Osteocyte (in vitro differentiated cells): Measurements from ENCODE around the gene MEX3B. TPM values are rescaled to one million over a fixed set of nuclear protein-coding genes. Genes with fewer than 3 reads are reported as not detected.

Experiments
- DNase-seq: peaks from one replicate; pipeline ENCODE4 v3.0.0; 2021; ENCODE audit warnings: mixed read lengths; ENCODE audit not compliant: unreplicated experiment; ENCODE audit errors: extremely low spot score
- H3K27ac Mint-ChIP-seq: one replicate; pipeline ENCODE4 v1.8.0; 2021; ENCODE audit warnings: mild to moderate bottlenecking, mixed read lengths; ENCODE audit not compliant: unreplicated experiment
- H3K27me3 Mint-ChIP-seq: one replicate; pipeline ENCODE4 v1.8.0; 2021; ENCODE audit warnings: mixed read lengths; ENCODE audit not compliant: unreplicated experiment
- H3K36me3 Mint-ChIP-seq: one replicate; pipeline ENCODE4 v1.8.0; 2021; ENCODE audit warnings: mixed read lengths; ENCODE audit not compliant: unreplicated experiment
- H3K4me1 Mint-ChIP-seq: one replicate; pipeline ENCODE4 v1.8.0; 2021; ENCODE audit warnings: mixed read lengths; ENCODE audit not compliant: unreplicated experiment
- H3K4me3 Mint-ChIP-seq: one replicate; pipeline ENCODE4 v1.8.0; 2021; ENCODE audit warnings: mild to moderate bottlenecking, moderate library complexity, mixed read lengths; ENCODE audit not compliant: unreplicated experiment
- H3K9me3 Mint-ChIP-seq: one replicate; pipeline ENCODE4 v1.8.0; 2021; ENCODE audit warnings: mixed read lengths; ENCODE audit not compliant: unreplicated experiment
- total RNA-seq: library from RNA; stranded (reverse); gene quantifications from 2 replicates; pipeline ENCODE4 v1.2.1, GENCODE V29; 2021
- TF ChIP-seq, protein P1 (sequence below): fragments of 200-600 bp; sonication (generic); IDR thresholded peaks from 2 replicates; pipeline ENCODE4 v1.5.0; 2021; ENCODE audit warnings: antibody characterized with exemption, mild to moderate bottlenecking, moderate library complexity

Gene MEX3B
- total RNA-seq, 1 donor from 2014 or later = 22.7 TPM

DNA sequence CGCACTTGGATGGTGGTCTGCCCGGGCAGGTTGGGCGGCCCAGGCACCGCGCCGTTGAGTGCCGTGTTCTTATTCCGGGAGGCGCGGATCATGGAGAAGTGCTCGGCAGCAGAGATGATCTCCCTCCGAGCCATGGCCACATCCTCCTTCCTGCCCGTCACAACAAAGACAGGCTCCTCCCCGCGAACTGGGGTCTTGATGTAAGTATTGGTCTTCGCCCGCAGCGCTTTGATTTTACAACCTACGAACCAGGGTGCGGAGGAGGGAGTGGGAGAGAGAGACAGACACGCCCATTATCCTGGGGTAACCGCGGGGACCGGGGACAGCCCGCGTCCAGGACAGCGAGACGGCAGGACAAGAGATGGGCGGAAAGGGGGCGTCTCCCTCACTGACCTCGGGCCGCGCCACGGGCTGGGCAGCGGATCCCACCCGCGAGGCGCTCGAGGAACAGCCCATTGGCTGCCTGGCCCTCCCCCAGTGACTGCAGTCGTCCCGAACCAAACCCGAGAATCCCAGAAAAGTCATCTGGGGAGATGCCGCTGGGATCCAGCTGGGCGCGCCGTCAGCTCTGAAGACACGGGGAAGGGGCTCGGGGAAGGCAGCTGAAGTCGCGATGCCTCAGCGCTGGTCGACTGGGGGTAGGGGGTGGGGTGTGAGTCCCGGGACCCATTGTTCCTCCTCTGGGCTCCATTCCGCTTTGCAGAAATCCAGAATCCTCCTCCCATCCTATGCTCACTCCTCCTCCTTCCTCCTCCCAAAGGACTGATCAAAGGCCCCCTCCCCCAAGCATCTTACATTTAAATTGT is 1.2 kb downstream of the MEX3B start:
- TF ChIP-seq, protein P1, sequence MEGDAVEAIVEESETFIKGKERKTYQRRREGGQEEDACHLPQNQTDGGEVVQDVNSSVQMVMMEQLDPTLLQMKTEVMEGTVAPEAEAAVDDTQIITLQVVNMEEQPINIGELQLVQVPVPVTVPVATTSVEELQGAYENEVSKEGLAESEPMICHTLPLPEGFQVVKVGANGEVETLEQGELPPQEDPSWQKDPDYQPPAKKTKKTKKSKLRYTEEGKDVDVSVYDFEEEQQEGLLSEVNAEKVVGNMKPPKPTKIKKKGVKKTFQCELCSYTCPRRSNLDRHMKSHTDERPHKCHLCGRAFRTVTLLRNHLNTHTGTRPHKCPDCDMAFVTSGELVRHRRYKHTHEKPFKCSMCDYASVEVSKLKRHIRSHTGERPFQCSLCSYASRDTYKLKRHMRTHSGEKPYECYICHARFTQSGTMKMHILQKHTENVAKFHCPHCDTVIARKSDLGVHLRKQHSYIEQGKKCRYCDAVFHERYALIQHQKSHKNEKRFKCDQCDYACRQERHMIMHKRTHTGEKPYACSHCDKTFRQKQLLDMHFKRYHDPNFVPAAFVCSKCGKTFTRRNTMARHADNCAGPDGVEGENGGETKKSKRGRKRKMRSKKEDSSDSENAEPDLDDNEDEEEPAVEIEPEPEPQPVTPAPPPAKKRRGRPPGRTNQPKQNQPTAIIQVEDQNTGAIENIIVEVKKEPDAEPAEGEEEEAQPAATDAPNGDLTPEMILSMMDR = no peak
- no peaks in the 10 kb centered on the region for H3K9me3 Mint-ChIP-seq
- DNase-seq = peak; percentile 88
- H3K27ac Mint-ChIP-seq = peak overlapping the region; percentile 93
- no peaks in the 10 kb centered on the region for H3K27me3 Mint-ChIP-seq
- H3K4me1 Mint-ChIP-seq = peaks cover 37% of the 10 kb centered on the region
- H3K4me3 Mint-ChIP-seq = peak overlapping the region; percentile 96
- peaks cover 13% of the 10 kb centered on the region for H3K36me3 Mint-ChIP-seq

DNA sequence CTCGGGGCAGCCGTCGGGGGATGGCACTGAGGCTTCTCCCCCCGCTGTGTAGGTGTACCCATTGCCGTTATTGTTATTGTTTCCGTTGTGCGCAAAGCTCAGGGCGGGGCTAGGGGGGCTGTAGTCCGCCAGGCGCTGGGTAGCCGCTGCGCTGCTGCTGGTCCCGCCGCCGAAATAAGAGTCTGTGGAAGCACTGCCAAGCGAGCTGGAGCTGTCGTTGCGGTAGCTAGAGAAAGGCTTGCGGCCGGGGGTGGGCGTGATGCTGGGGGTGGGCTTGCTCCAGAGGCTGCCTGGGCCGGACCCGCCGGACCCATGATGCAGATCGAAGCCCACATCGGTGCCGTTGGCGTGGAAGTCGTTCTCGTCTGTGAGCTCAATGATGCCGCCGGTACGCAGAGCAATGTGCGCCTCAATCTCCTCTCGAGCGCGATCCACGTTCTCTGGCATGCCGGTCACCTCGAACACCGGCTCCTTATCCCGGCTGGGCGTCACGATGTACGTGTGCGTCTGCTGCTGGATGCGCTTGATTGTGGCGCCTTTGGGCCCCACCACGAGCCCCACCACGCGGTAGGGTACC is 1.9 kb downstream of the MEX3B start:
- Mint-ChIP-seq H3K4me1 (peaks cover 37% of the 10 kb centered on the region), H3K4me3 (peak overlapping the region; percentile 96), H3K36me3 (peaks cover 13% of the 10 kb centered on the region), H3K27ac (peak overlapping the region; percentile 93), H3K27me3 (no peaks in the 10 kb centered on the region), H3K9me3 (no peaks in the 10 kb centered on the region)
- TF ChIP-seq, protein P1 = no peak
- no peak for DNase-seq

DNA sequence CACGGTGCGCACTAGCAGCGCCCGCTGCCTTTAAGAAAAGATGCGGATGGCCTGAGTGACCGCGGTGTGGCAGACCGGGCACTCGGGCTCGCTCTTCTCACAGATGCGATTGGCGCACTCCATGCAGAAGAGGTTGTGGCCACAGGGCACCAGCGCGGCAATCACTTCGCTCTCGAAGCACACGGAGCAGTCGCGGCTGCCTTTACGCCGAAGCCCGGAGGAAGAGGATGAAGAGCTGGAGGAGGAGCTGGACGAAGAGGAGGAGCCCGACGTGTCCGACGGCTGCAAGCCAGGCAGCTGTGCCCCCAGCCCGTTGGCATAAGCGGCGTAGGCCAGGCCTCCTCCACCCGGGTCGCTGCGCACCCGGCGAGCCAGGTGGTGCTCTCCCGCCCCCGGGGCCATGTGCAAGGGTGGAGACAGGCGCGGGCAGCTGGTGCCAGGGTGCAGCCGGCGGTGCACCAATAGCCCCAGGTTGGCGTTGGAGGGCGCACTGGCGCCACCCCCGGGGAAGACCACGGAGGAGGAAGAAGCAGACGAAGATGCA is 2.6 kb downstream of the MEX3B start:
- Mint-ChIP-seq H3K4me1 (peaks cover 35% of the 10 kb centered on the region), H3K27me3 (no peaks in the 10 kb centered on the region), H3K9me3 (no peaks in the 10 kb centered on the region), H3K27ac (peak overlapping the region; percentile 62), H3K4me3 (peak overlapping the region; percentile 96), H3K36me3 (peaks cover 13% of the 10 kb centered on the region)
- no peak for DNase-seq
- TF ChIP-seq, protein P1 = no peak

DNA sequence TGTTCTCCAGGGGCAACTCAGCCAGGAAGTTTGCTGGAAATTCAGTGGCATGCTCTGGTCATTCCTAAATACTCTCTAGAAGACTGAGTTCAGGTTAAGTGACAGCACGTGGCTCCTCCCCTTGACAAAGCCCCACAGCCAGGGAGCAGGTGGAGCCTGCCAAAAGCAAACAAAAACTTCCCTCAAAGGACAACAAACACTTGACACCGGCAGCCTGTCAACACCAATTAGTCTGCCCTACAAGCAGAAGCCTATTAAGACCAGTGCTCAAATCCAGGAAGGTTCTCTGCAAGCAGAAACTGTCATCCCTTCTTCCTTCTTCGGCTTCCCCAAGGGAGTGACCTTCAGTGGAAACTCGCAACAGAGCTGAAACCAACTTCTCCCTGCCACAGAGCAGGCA is 5.0 kb downstream of the MEX3B start:
- H3K36me3 Mint-ChIP-seq = peaks cover 13% of the 10 kb centered on the region
- H3K9me3 Mint-ChIP-seq = no peaks in the 10 kb centered on the region
- H3K4me1 Mint-ChIP-seq = peaks cover 27% of the 10 kb centered on the region
- H3K27ac Mint-ChIP-seq = no peak overlapping the region
- no peak overlapping the region for H3K4me3 Mint-ChIP-seq
- DNase-seq = no peak
- TF ChIP-seq, protein P1 = no peak
- no peaks in the 10 kb centered on the region for H3K27me3 Mint-ChIP-seq

DNA sequence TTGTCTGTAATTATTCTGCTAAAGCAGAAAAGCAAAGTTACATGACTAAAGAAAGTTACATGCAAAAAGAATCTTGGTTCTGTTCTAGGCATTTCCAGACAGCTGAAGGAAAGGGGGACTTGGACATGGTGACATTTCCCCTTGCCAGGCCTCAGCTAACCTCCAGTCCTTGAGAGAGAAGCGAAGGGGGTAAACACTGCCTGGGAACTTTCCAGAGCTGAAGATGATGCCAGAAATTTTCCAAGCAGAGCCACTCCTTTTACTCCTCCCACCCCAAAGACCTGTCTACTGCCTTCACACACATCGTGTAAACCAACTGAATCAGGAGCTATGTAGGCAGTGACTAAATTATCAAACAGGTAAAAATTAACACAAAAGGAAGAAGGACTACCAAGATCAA is 5.4 kb downstream of the MEX3B start:
- peaks cover 27% of the 10 kb centered on the region for H3K4me1 Mint-ChIP-seq
- no peak for DNase-seq
- TF ChIP-seq, protein P1 = no peak
- peaks cover 13% of the 10 kb centered on the region for H3K36me3 Mint-ChIP-seq
- no peaks in the 10 kb centered on the region for H3K9me3 Mint-ChIP-seq
- H3K27ac Mint-ChIP-seq = no peak overlapping the region
- no peaks in the 10 kb centered on the region for H3K27me3 Mint-ChIP-seq
- no peak overlapping the region for H3K4me3 Mint-ChIP-seq
